Thyroid gland (tissue), 4 donors: ENCODE data around the gene BRD3. TPM values are rescaled to one million over a fixed set of nuclear protein-coding genes. Genes with fewer than 3 reads are reported as not detected.

Source experiments
- DNase-seq, 2 donors: peaks; one replicate each; pipeline ENCODE4 v3.0.0-alpha.2; 2019
- H3K27ac ChIP-seq, 3 donors: fragments of 200-600 bp; sonication (generic); 1 replicate in 2 of 3; 2 replicates in 1 of 3; pipeline ENCODE4 v1.5.1; 2016 to 2019; ENCODE audit warnings: mild to moderate bottlenecking in 1 of 3, moderate library complexity in 1 of 3
- H3K27me3 ChIP-seq: fragments of 200-600 bp; sonication (generic); one replicate; pipeline ENCODE4 v1.5.1; 2019
- H3K36me3 ChIP-seq, 2 donors: fragments of 200-600 bp; sonication (generic); one replicate each; pipeline ENCODE4 v1.5.1; 2016 to 2019
- H3K4me1 ChIP-seq, 2 donors: fragments of 200-600 bp; sonication (generic); one replicate each; pipeline ENCODE4 v1.5.1; 2017 to 2019
- H3K4me3 ChIP-seq, 3 donors: fragments of 200-600 bp; sonication (generic); replicated peaks in 1 of 3; 1 replicate in 2 of 3; 2 replicates in 1 of 3; pipeline ENCODE4 v1.5.1; 2016; ENCODE audit warnings: mild to moderate bottlenecking in 1 of 3
- H3K9me3 ChIP-seq: fragments of 200-600 bp; sonication (generic); one replicate; pipeline ENCODE4 v1.5.1; 2017
- POLR2A ChIP-seq, 2 donors: fragments of 450-650 bp; IDR thresholded peaks; one replicate each; pipeline ENCODE4 v1.6.1; 2017; ENCODE audit warnings: antibody characterized with exemption in 2 of 2, mild to moderate bottlenecking in 2 of 2, moderate library complexity in 1 of 2
- WGBS, 2 donors: methylation state at CpG; one replicate each; pipeline ENCODE4 v1.1.5; 2017; 5-methylcytosine and 5-hydroxymethylcytosine counted together
- intact Hi-C: fragments of 100-400 bp; cut with DNase I; formaldehyde crosslinking; loops from one replicate; pipeline ENCODE4 v1.15.1; 2023
- total RNA-seq, 4 donors: library from RNA; depleted of rRNA; stranded (reverse); fragments of >200 nt; gene quantifications; one replicate each; pipeline ENCODE4 v1.2.3, GENCODE V29; 2016
- TF ChIP-seq, protein P1 (sequence below), 6 experiments: fragments of 200-600 bp in 3 of 6; fragments of 450-650 bp in 3 of 6; sonication (generic) in 3 of 6; IDR thresholded peaks; one replicate each; pipeline ENCODE4 v1.5.1; 2016 to 2019; ENCODE audit warnings: antibody characterized with exemption in 6 of 6, mild to moderate bottlenecking in 2 of 6, inconsistent platforms in 1 of 6, moderate library complexity in 1 of 6

BRD3 gene
- total RNA-seq, 4 donors from 2014 or later, result 21.6 to 42.7 (median 28.7) TPM

DNA sequence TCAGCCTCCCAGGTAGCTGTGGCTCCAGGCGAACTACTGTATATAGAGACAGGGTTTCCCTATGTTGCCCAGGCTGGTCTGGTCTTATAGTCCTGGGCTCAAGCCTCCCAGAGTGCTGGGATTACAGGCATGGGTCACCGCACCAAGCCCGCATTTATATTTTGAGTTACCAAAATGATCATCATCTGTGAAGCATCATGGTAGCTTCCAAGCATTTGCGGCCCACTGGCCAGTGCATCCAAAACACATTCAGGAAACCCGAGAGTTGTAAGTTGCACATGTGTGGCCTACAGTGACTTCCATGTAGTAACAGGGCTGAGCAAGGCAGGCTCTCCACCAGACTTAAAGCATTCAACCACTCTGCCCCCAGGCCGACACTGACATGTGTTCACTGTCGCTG is 40.3 kb downstream of the BRD3 start:
- Histone ChIP-seq H3K36me3 (peaks cover 9 to 11% of the 10 kb centered on the region in 2 donors), H3K9me3 (no peaks in the 10 kb centered on the region), H3K27ac (no peak overlapping the region), H3K4me1 (peaks cover 8 to 10% of the 10 kb centered on the region in 2 donors), H3K27me3 (no peaks in the 10 kb centered on the region), H3K4me3 (no peak overlapping the region)
- intact Hi-C loops, result loop anchor here (5.0 kb wide), 1 partner anchor 40 kb away; the partner anchor contains the start of gene BRD3
- no peak for DNase-seq
- TF ChIP-seq, protein P1, sequence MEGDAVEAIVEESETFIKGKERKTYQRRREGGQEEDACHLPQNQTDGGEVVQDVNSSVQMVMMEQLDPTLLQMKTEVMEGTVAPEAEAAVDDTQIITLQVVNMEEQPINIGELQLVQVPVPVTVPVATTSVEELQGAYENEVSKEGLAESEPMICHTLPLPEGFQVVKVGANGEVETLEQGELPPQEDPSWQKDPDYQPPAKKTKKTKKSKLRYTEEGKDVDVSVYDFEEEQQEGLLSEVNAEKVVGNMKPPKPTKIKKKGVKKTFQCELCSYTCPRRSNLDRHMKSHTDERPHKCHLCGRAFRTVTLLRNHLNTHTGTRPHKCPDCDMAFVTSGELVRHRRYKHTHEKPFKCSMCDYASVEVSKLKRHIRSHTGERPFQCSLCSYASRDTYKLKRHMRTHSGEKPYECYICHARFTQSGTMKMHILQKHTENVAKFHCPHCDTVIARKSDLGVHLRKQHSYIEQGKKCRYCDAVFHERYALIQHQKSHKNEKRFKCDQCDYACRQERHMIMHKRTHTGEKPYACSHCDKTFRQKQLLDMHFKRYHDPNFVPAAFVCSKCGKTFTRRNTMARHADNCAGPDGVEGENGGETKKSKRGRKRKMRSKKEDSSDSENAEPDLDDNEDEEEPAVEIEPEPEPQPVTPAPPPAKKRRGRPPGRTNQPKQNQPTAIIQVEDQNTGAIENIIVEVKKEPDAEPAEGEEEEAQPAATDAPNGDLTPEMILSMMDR (IDR thresholded peaks at IDR 0.05), result no peak
- no peak for TF ChIP-seq POLR2A (IDR thresholded peaks at IDR 0.05)
- 93 to 99% methylated on average over 7 of the region's 7 CpGs for WGBS, 2 donors

DNA sequence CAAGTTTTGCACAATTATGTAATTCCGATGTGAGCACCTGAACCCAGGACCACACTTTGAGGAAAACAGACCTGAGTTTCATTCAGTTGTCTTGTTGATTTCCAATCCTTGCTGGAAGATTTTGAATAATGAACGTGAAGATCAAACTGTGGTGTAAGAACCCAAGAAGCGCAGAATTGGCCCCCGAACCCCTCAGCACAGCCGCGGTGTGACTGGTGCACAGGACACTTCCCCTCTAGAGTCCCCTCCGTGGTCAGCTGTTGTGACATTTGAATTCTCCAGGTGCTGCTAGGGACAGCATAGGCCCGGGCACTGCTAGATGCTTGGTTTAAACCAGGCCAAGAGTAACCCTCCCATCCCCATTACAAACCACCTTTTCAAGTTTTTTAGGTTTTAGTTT is 40.8 kb downstream of the BRD3 start:
- DNase-seq, result no peak
- no peak overlapping the region for H3K4me3 ChIP-seq
- no peak overlapping the region for H3K27ac ChIP-seq
- peaks cover 8 to 10% of the 10 kb centered on the region in 2 donors for H3K4me1 ChIP-seq
- TF ChIP-seq POLR2A (IDR thresholded peaks at IDR 0.05), result no peak
- TF ChIP-seq, protein P1 (IDR thresholded peaks at IDR 0.05), result no peak
- no peaks in the 10 kb centered on the region for H3K27me3 ChIP-seq
- H3K9me3 ChIP-seq, result no peaks in the 10 kb centered on the region
- H3K36me3 ChIP-seq, result peaks cover 5 to 9% of the 10 kb centered on the region in 2 donors
- 92 to 93% methylated on average over 8 of the region's 8 CpGs for WGBS, 2 donors
- intact Hi-C loops, result loop anchor here (5.0 kb wide), 1 partner anchor 40 kb away; the partner anchor contains the start of gene BRD3

DNA sequence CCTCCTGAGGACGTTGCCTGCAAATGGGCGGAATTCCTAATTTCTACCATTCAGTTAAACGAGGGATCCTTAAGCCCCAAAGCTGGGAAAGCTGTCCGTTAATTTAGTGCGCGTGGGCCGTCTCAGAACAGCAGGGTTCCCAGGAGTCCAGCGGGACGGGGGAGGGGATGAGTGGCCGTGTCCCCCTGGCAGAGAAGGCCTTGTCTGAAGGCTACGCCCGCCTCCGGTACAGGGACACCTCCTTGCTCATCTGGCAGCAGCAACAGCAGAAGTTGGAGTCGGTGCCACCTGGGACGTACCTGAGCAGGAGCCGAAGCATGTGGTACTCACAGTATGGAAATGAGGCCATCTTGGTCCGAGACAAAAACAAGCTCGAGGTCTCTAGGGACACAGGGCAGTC is 41.2 kb downstream of the BRD3 start:
- TF ChIP-seq, protein P1 (IDR thresholded peaks at IDR 0.05), result no peak
- no peak for TF ChIP-seq POLR2A (IDR thresholded peaks at IDR 0.05)
- no peak for DNase-seq
- H3K4me3 ChIP-seq, result no peak overlapping the region

DNA sequence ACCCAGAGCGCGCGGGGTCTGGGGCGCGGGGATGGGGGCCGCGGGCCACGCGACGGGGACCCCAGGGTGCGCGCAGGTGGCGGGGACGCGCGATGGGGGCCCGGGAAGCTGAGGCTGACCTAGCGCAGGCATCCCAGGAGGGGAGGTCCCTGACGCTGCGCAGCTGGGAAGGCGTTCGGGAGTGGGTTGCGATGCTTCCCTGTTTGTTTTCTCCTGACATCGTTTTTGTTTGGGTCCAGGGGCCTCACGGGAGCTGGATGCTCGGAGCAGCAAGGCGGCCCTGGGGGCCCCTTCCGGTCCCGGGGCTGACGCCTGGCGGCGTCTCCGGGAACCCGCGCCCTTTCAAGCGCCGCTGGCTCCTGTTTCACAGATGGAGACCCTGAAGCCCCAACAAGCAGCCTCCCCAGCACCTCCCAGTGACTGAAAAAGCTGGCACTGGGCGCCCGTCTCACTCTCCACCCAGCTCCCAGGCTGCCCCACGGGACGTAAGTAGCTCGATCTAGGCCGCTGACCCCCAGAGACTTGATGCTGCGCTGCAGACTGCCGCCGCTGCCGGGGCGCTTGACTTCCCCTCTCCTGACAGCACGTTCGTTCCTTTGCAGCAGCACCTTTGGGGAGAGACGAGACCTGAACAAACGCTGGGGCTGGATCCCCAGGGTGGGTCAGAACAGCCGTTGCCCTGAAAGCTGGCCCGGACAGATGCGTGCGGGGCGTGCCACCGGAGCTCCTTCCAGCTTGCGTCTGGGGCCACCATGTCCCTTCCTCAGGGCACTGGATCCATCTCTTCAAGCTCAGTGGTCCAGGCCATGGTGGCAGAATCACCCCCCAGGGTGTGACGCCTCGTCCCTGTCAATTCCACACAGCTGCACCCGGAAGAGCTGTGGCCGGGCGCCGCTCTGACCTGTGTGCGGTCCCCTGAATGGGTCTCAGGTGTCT is 42.0 kb downstream of the BRD3 start:
- Histone ChIP-seq H3K27ac (peak overlapping the region in 2 of 3 donors; percentile 40 to 56), H3K36me3 (no peaks in the 10 kb centered on the region), H3K9me3 (no peaks in the 10 kb centered on the region), H3K4me3 (peak overlapping the region; percentile 86 to 95 (median 87)), H3K27me3 (no peaks in the 10 kb centered on the region), H3K4me1 (peaks cover 8 to 10% of the 10 kb centered on the region in 2 donors)
- peak; percentile 43 to 51 for DNase-seq
- intact Hi-C loops, result loop anchor here (5.0 kb wide), 1 partner anchor 41 kb away; the partner anchor contains the start of gene BRD3
- 27 to 46% methylated on average over 21 to 26 of the region's 66 CpGs for WGBS, 2 donors
- TF ChIP-seq POLR2A (IDR thresholded peaks at IDR 0.05), result no peak
- TF ChIP-seq, protein P1 (IDR thresholded peaks at IDR 0.05), result peak in 1 of 6 experiments; percentile 12

More for the DNA sequence above, 41.2 kb downstream of the BRD3 start:
- Histone ChIP-seq H3K4me1 (peaks cover 8 to 10% of the 10 kb centered on the region in 2 donors), H3K9me3 (no peaks in the 10 kb centered on the region), H3K36me3 (peaks cover under 1 to 5% of the 10 kb centered on the region in 2 donors), H3K27ac (no peak overlapping the region), H3K27me3 (no peaks in the 10 kb centered on the region)
- WGBS, 2 donors, result 85 to 88% methylated on average over 15 to 18 of the region's 18 CpGs
- intact Hi-C loops, result loop anchor here (5.0 kb wide), 1 partner anchor 41 kb away; the partner anchor contains the start of gene BRD3
